A549 (cell line): ENCODE measurements around the gene HCN2.

ENCODE experiments used
- BHLHE40 ChIP-seq: IDR thresholded peaks from 2 replicates; pipeline ENCODE4 v1.6.1; 2012; ENCODE audit warnings: low read depth, low read length, inconsistent platforms
- CTCF ChIP-seq: fragments of >200 bp; sonication (Bioruptor Twin); formaldehyde crosslinking; IDR thresholded peaks from 3 replicates; pipeline ENCODE4 v1.5.1; 2016
- JUN ChIP-seq, 2 experiments: fragments of >200 bp; sonication (Bioruptor Twin); formaldehyde crosslinking; IDR thresholded peaks; 2 replicates in 1 of 2; 3 replicates in 1 of 2; pipeline ENCODE4 v1.6.1; 2016 to 2017
- POLR2A ChIP-seq: IDR thresholded peaks from 2 replicates; pipeline ENCODE4 v1.6.1; 2012; ENCODE audit warnings: mild to moderate bottlenecking, low read length
- SMC3 ChIP-seq: fragments of >200 bp; sonication (Bioruptor Twin); formaldehyde crosslinking; IDR thresholded peaks from 3 replicates; pipeline ENCODE4 v1.6.1; 2018; ENCODE audit warnings: inconsistent platforms
- TP53 ChIP-seq: fragments of 250-450 bp; sonication (Bioruptor Pico); IDR thresholded peaks from 2 replicates; pipeline ENCODE4 v1.5.0; 2021; ENCODE audit warnings: mild to moderate bottlenecking, moderate library complexity
- TF ChIP-seq, protein P1 (sequence below): IDR thresholded peaks from 2 replicates; pipeline ENCODE4 v1.6.1; 2012

GRCh38 chr19:555474-555808, 34.2 kb upstream of the HCN2 start:
- no peak for TF ChIP-seq TP53 (CRISPR knock-in tag)
- TF ChIP-seq JUN (IDR thresholded peaks at IDR 0.05), result no peak
- TF ChIP-seq POLR2A, result no peak
- no peak for TF ChIP-seq CTCF
- TF ChIP-seq BHLHE40, result no peak
- TF ChIP-seq, protein P1, sequence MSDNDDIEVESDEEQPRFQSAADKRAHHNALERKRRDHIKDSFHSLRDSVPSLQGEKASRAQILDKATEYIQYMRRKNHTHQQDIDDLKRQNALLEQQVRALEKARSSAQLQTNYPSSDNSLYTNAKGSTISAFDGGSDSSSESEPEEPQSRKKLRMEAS, result no peak
- no peak for TF ChIP-seq SMC3
